Fibroblast of upper back skin (primary cell): ENCODE measurements around the gene TMEM245.
"Not testable (repeated sequence)": the region's sequence is repeated elsewhere in the genome, so short reads cannot be mapped to it uniquely, and the experiment has no call there.

ENCODE experiments used
- DNase-seq: peaks from one replicate; pipeline ENCODE4 v3.0.0-alpha.2; 2013

The TMEM245 gene

GRCh38 chr9:109129470-109130197, 9.9 kb upstream of the TMEM245 start:
- DNase-seq = no peak

GRCh38 chr9:109126671-109127070, 6.9 kb upstream of the TMEM245 start:
- not testable (repeated sequence) for DNase-seq

GRCh38 chr9:109124121-109124520, 4.4 kb upstream of the TMEM245 start:
- no peak for DNase-seq

- no peak for DNase-seq
Observed at GRCh38 chr9:109122726-109123621, 3.2 kb upstream of the TMEM245 start.

- DNase-seq = no peak
Observed at GRCh38 chr9:109121232-109121796, 1.6 kb upstream of the TMEM245 start.

- no peak for DNase-seq
Observed at GRCh38 chr9:109120204-109120789, 550 bp upstream of the TMEM245 start.

- DNase-seq = peak; percentile 25
Observed at GRCh38 chr9:109118808-109119438, 824 bp downstream of the TMEM245 start.

- DNase-seq = peak; percentile 90
Observed at GRCh38 chr9:109117856-109118807, 1.6 kb downstream of the TMEM245 start.

GRCh38 chr9:109115931-109116526, 3.7 kb downstream of the TMEM245 start:
- peak; percentile 34 for DNase-seq

- DNase-seq = peak; percentile 66
Observed at GRCh38 chr9:109114670-109115069, 5.1 kb downstream of the TMEM245 start.

- no peak for DNase-seq
Observed at GRCh38 chr9:109113892-109114609, 5.7 kb downstream of the TMEM245 start.

- DNase-seq = no peak
Observed at GRCh38 chr9:109113254-109113653, 6.5 kb downstream of the TMEM245 start.

GRCh38 chr9:109110329-109111021, 9.3 kb downstream of the TMEM245 start:
- peak; percentile 64 for DNase-seq

GRCh38 chr9:109109967-109110328, 9.8 kb downstream of the TMEM245 start:
- no peak for DNase-seq

GRCh38 chr9:109108318-109108717, 11.4 kb downstream of the TMEM245 start:
- peak; percentile 67 for DNase-seq

GRCh38 chr9:109107402-109108240, 12.1 kb downstream of the TMEM245 start:
- peak; percentile 79 for DNase-seq

GRCh38 chr9:109101810-109102209, 17.9 kb downstream of the TMEM245 start:
- DNase-seq = peak; percentile 60

GRCh38 chr9:109101202-109101595, 18.5 kb downstream of the TMEM245 start:
- DNase-seq = no peak
